Mesothelial cell of epicardium (in vitro differentiated cells): ENCODE data around the gene UNK. TPM values are rescaled to one million over a fixed set of nuclear protein-coding genes. Genes with fewer than 3 reads are reported as not detected.

Experiments used
- DNase-seq, 2 experiments: peaks; one replicate each; pipeline ENCODE4 v3.0.0; 2021; ENCODE audit warnings: low spot score in 2 of 2; ENCODE audit not compliant: unreplicated experiment in 2 of 2
- H3K27ac Mint-ChIP-seq: 2 replicates; pipeline ENCODE4 v1.8.0; 2021; ENCODE audit warnings: mixed read lengths
- H3K27me3 Mint-ChIP-seq: 2 replicates; pipeline ENCODE4 v1.8.0; 2021; ENCODE audit warnings: low read depth, mixed read lengths
- H3K36me3 Mint-ChIP-seq: 2 replicates; pipeline ENCODE4 v1.8.0; 2021; ENCODE audit warnings: mixed read lengths
- H3K4me1 Mint-ChIP-seq: 2 replicates; pipeline ENCODE4 v1.8.0; 2021; ENCODE audit warnings: mixed read lengths
- H3K4me3 Mint-ChIP-seq: 2 replicates; pipeline ENCODE4 v1.8.0; 2021; ENCODE audit warnings: mild to moderate bottlenecking, moderate library complexity, mixed read lengths
- H3K9me3 Mint-ChIP-seq: 2 replicates; pipeline ENCODE4 v1.8.0; 2021; ENCODE audit warnings: mixed read lengths
- CTCF ChIP-seq: fragments of 200-600 bp; sonication (generic); IDR thresholded peaks from one replicate; pipeline ENCODE4 v1.5.0; 2021; ENCODE audit warnings: antibody characterized with exemption; ENCODE audit not compliant: unreplicated experiment
- total RNA-seq: library from RNA; stranded (reverse); gene quantifications from 3 replicates; pipeline ENCODE4 v1.2.1, GENCODE V29; 2021

The UNK gene
- total RNA-seq, 1 donor from 2014 or later: 66.4 TPM

DNA sequence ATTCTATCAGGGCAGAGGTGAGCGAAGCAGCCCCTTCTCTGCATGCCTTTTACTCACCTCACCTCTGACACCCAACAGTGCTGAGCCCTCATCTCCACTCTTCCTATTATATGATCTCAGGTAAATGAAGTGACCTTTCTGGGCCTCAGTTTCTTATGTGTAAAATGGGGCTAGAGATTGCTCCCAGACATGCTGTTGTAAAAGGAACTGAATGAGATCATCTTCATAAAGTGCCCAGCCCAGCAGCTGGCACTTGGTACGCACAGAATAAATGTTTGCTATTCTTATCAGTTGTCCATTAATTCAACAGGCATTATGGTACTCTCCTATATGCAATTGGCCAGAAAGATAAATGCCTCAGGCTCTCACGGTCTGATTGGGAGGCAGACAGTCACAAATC is 15.1 kb upstream of the UNK start:
- no peak for TF ChIP-seq CTCF
- Mint-ChIP-seq H3K4me3 (no peak overlapping the region), H3K4me1 (peaks cover under 1% of the 10 kb centered on the region), H3K27me3 (no peaks in the 10 kb centered on the region), H3K9me3 (no peaks in the 10 kb centered on the region), H3K27ac (no peak overlapping the region), H3K36me3 (no peaks in the 10 kb centered on the region)
- no peak for DNase-seq

GRCh38 chr17:75771334-75772281 is 13.0 kb upstream of the UNK start:
- no peak for DNase-seq
- peaks cover under 1% of the 10 kb centered on the region for H3K36me3 Mint-ChIP-seq
- H3K27ac Mint-ChIP-seq: no peak overlapping the region
- peaks cover 12% of the 10 kb centered on the region for H3K4me1 Mint-ChIP-seq
- H3K27me3 Mint-ChIP-seq: no peaks in the 10 kb centered on the region
- TF ChIP-seq CTCF: no peak
- no peak overlapping the region for H3K4me3 Mint-ChIP-seq
- no peaks in the 10 kb centered on the region for H3K9me3 Mint-ChIP-seq

GRCh38 chr17:75773121-75773807 is 11.3 kb upstream of the UNK start:
- Mint-ChIP-seq H3K27ac (no peak overlapping the region), H3K4me1 (peaks cover 27% of the 10 kb centered on the region), H3K36me3 (peaks cover 13% of the 10 kb centered on the region), H3K27me3 (no peaks in the 10 kb centered on the region), H3K9me3 (no peaks in the 10 kb centered on the region), H3K4me3 (no peak overlapping the region)
- no peak for DNase-seq
- no peak for TF ChIP-seq CTCF

- Mint-ChIP-seq H3K4me1 (peaks cover 27% of the 10 kb centered on the region), H3K27me3 (no peaks in the 10 kb centered on the region), H3K9me3 (no peaks in the 10 kb centered on the region), H3K27ac (no peak overlapping the region), H3K4me3 (no peak overlapping the region), H3K36me3 (peaks cover 19% of the 10 kb centered on the region)
- DNase-seq: no peak
- TF ChIP-seq CTCF: no peak
These were observed 10.7 kb upstream of the UNK start for GRCh38 chr17:75773808-75774470.

DNA sequence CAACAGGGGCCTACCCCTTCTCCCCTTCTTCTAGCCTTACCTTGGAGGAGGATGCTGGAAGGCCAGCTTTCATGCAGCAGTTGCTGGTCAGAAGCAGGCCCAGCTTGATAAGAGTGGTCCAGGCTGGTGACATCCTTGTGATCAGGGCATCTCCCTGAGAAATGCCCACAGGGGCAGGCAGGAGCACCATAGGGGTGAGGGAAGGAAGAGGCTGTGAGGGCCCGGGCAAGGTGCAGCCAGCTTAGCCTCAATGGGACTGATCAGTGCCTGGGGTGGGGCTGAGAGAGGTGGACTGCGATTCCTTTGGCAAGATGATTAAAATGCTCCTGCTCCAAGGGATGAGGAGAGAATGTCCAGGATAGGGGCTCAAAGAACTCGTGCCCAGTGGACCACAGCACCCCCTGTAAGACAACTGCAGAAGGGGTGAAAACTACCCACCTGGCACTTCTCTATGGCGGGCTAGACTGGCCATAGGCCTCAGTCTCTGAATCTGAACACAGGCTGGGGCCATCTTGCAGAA is 10.1 kb upstream of the UNK start:
- H3K9me3 Mint-ChIP-seq: no peaks in the 10 kb centered on the region
- no peak for TF ChIP-seq CTCF
- H3K4me1 Mint-ChIP-seq: peaks cover 27% of the 10 kb centered on the region
- peaks cover 20% of the 10 kb centered on the region for H3K36me3 Mint-ChIP-seq
- H3K27me3 Mint-ChIP-seq: peaks cover under 1% of the 10 kb centered on the region
- H3K27ac Mint-ChIP-seq: no peak overlapping the region
- DNase-seq: no peak
- no peak overlapping the region for H3K4me3 Mint-ChIP-seq
